Loucy (cell line): ENCODE measurements around the gene CDRT4.

Source experiments
- H2AFZ ChIP-seq: fragments of 200-600 bp; sonication (generic); 2 replicates; pipeline ENCODE4 v1.6.0; 2016; ENCODE audit warnings: antibody characterized with exemption, mild to moderate bottlenecking, low read length, moderate library complexity
- H3F3A ChIP-seq: fragments of 200-600 bp; 2 replicates; pipeline ENCODE4 v1.6.0; 2016; ENCODE audit warnings: antibody characterized with exemption, low read depth, mild to moderate bottlenecking
- H3K27me3 ChIP-seq: fragments of 200-600 bp; sonication (generic); 2 replicates; pipeline ENCODE4 v1.6.1; 2014; ENCODE audit warnings: low read length, mild to moderate bottlenecking; ENCODE audit not compliant: insufficient read depth, poor library complexity, severe bottlenecking
- H3K36me3 ChIP-seq: fragments of 200-600 bp; sonication (generic); 2 replicates; pipeline ENCODE4 v1.6.1; 2016; ENCODE audit warnings: low read length; ENCODE audit not compliant: insufficient read depth
- H3K4me1 ChIP-seq: fragments of 200-600 bp; sonication (generic); 2 replicates; pipeline ENCODE4 v1.5.1; 2014; ENCODE audit warnings: low read length, mild to moderate bottlenecking; ENCODE audit not compliant: insufficient read depth, poor library complexity, severe bottlenecking
- H3K4me2 ChIP-seq: fragments of 200-600 bp; sonication (generic); 2 replicates; pipeline ENCODE4 v1.6.0; 2014; ENCODE audit warnings: antibody characterized with exemption, low read length, low read depth, mild to moderate bottlenecking; ENCODE audit not compliant: poor library complexity, severe bottlenecking
- H3K4me3 ChIP-seq: fragments of 200-600 bp; sonication (generic); 2 replicates; pipeline ENCODE4 v1.5.1; 2014; ENCODE audit warnings: low read length, mild to moderate bottlenecking, mixed read lengths; ENCODE audit not compliant: poor library complexity, severe bottlenecking
- H3K79me2 ChIP-seq: fragments of 200-600 bp; sonication (generic); 2 replicates; pipeline ENCODE4 v1.6.1; 2014; ENCODE audit warnings: low read length; ENCODE audit not compliant: insufficient read depth
- H3K9ac ChIP-seq: fragments of 200-600 bp; sonication (generic); 2 replicates; pipeline ENCODE4 v1.6.0; 2014; ENCODE audit warnings: mild to moderate bottlenecking, low read depth, low read length, moderate library complexity; ENCODE audit not compliant: poor library complexity, severe bottlenecking
- H3K9me2 ChIP-seq: fragments of 200-600 bp; sonication (generic); replicated peaks from 2 replicates; pipeline ENCODE4 v1.6.1; 2016; ENCODE audit warnings: low read depth, low read length, mixed read lengths
- H3K9me3 ChIP-seq: fragments of 200-600 bp; sonication (generic); 2 replicates; pipeline ENCODE4 v1.6.1; 2014; ENCODE audit warnings: mild to moderate bottlenecking, antibody characterized with exemption, low read length, low read depth; ENCODE audit not compliant: insufficient read depth
- H4K20me1 ChIP-seq: fragments of 200-600 bp; sonication (generic); 2 replicates; pipeline ENCODE4 v1.6.0; 2014; ENCODE audit warnings: antibody characterized with exemption, low read length, mild to moderate bottlenecking; ENCODE audit not compliant: insufficient read depth, poor library complexity, severe bottlenecking
- CTCF ChIP-seq: fragments of 200-600 bp; sonication (generic); conservative IDR thresholded peaks from 2 replicates; pipeline ENCODE4 v1.5.1; 2014; ENCODE audit warnings: mild to moderate bottlenecking, antibody characterized with exemption, low read length
- EZH2phosphoT487 ChIP-seq: fragments of 200-600 bp; IDR thresholded peaks from 2 replicates; pipeline ENCODE4 v1.6.1; 2018; ENCODE audit warnings: antibody characterized with exemption, mild to moderate bottlenecking, moderate library complexity, borderline replicate concordance

CDRT4 gene

GRCh38 chr17:15470536-15470935, 3.1 kb upstream of the CDRT4 start:
- no peaks in the 10 kb centered on the region for H3K27me3 ChIP-seq
- H3K36me3 ChIP-seq, result no peaks in the 10 kb centered on the region
- H3K9me3 ChIP-seq, result no peaks in the 10 kb centered on the region
- TF ChIP-seq EZH2phosphoT487 (no peak), CTCF (no peak)
- no peak overlapping the region for H3K4me2 ChIP-seq
- H3K4me3 ChIP-seq, result no peak overlapping the region
- no peak overlapping the region for H3K9ac ChIP-seq
- no peaks in the 10 kb centered on the region for H3K4me1 ChIP-seq
- H3F3A ChIP-seq, result no peaks in the 10 kb centered on the region
- H4K20me1 ChIP-seq, result no peaks in the 10 kb centered on the region
- H2AFZ ChIP-seq, result no peak overlapping the region
- H3K9me2 ChIP-seq, result no peaks in the 10 kb centered on the region
- H3K79me2 ChIP-seq, result no peaks in the 10 kb centered on the region

DNA sequence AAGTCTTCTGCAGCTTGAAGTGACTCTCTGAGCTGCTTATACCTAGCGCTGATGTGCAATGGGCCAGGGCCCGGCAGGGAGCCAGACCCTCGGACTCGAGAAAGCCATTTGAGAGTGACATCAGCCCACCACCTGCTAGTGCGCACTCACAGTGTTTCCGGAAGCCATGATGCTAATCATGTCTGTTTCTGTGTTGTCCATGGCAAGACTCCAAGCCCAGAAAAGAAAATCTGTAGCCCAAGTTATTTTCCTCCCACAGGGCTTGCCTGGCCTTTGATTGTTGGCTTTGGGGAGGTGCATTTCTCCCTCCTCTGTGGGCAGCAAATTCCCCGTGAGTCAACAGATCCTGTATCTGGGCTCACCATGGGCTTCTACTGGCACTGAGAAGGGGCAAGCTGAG, 1.8 kb upstream of the CDRT4 start:
- no peaks in the 10 kb centered on the region for H3F3A ChIP-seq
- no peaks in the 10 kb centered on the region for H3K27me3 ChIP-seq
- no peak overlapping the region for H3K9ac ChIP-seq
- no peaks in the 10 kb centered on the region for H4K20me1 ChIP-seq
- no peaks in the 10 kb centered on the region for H3K9me3 ChIP-seq
- no peaks in the 10 kb centered on the region for H3K4me1 ChIP-seq
- no peaks in the 10 kb centered on the region for H3K36me3 ChIP-seq
- H3K4me3 ChIP-seq, result no peak overlapping the region
- H3K79me2 ChIP-seq, result no peaks in the 10 kb centered on the region
- TF ChIP-seq EZH2phosphoT487 (no peak), CTCF (no peak)
- H3K4me2 ChIP-seq, result no peak overlapping the region
- H3K9me2 ChIP-seq, result no peaks in the 10 kb centered on the region
- no peak overlapping the region for H2AFZ ChIP-seq

GRCh38 chr17:15468126-15468525, 705 bp upstream of the CDRT4 start:
- no peaks in the 10 kb centered on the region for H3F3A ChIP-seq
- H3K36me3 ChIP-seq, result no peaks in the 10 kb centered on the region
- H3K4me2 ChIP-seq, result no peak overlapping the region
- H2AFZ ChIP-seq, result no peak overlapping the region
- TF ChIP-seq EZH2phosphoT487, result no peak
- TF ChIP-seq CTCF, result no peak
- no peaks in the 10 kb centered on the region for H4K20me1 ChIP-seq
- no peak overlapping the region for H3K4me3 ChIP-seq
- no peaks in the 10 kb centered on the region for H3K4me1 ChIP-seq
- H3K9me2 ChIP-seq, result no peaks in the 10 kb centered on the region
- no peaks in the 10 kb centered on the region for H3K79me2 ChIP-seq
- H3K9ac ChIP-seq, result no peak overlapping the region
- no peaks in the 10 kb centered on the region for H3K27me3 ChIP-seq
- H3K9me3 ChIP-seq, result no peaks in the 10 kb centered on the region
